ENCODE measurements around the gene FRRS1L. TPM values are rescaled to one million over a fixed set of nuclear protein-coding genes. Genes with fewer than 3 reads are reported as not detected.

FRRS1L gene
- total and polyA plus RNA-seq, 2 of the 13 experiments (the other 11 are each of a cell fraction or from before 2014, with no cell fraction given) = 0.02 to 0.03 TPM

DNA sequence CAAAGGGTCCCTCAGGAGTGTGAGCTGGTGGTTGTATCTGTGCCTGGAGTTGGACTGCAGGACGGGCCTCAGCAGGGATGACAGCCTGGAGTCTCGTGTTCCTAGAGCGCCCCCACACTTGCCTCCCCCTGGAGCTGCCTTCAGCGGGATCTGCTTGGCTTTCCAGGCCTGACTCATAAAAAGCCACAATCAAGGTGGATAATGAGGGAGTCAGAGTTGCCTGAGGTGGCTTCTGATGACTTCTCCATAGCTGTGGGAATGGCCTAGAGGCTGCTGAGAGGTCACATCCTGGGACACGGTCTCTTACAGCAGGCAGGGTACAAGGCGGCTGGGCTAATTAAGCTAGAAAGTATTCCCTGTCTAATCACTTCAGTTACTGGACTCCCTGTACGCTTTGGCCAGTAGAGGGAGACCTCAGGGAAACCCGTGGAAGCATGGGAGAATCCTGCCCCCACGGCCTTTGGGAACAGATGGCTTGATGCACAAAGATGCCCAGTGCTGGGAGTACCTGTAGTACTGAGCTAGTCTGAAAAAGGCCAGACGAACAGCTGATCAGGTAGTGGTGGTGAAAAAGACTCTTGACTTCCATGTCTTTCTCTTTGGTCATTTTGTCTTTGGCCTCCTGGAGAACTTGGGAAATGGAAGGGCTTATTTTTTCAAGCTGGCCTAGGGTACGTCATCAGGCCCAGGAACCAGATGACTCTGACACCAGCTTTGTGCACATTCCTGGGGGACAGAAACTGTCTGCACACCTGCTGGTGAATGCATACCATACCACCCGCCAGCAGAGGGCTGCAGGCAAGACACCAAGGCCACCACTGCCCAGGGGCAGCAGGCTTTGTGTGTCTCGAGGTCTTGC, 16.1 kb upstream of the FRRS1L start:
- H3K9me3 ChIP-seq (ENCODE audit: low read length) = no peaks in the 10 kb centered on the region
- H4K20me1 ChIP-seq (ENCODE audit: insufficient read depth, low read length) = no peaks in the 10 kb centered on the region
- H2AFZ ChIP-seq (ENCODE audit: low read length) = peak overlapping the region; percentile 78
- CTCF ChIA-PET (ENCODE audit: low intra/inter-chr PET ratio, low total read pairs) = interaction anchor here (0.9 to 2.8 kb wide), 4 partner anchors 85 to 218 kb away, joined by 3 to 14 read pairs (median 9); partner anchors contain the start of gene EPB41L4B
- in situ Hi-C loops (cut with HindIII; ENCODE audit: extremely low pct_ligation_motif_present, low pct_unique_long_range_greater_than_20kb) = loop anchor here (25.0 kb wide), 1 partner anchor 329 kb away; no protein-coding TSS in a partner anchor
- intact Hi-C loops (cut with micrococcal nuclease; ENCODE audit: unreplicated experiment) = loop anchor here (2.0 to 5.0 kb wide), 7 partner anchors 50 to 218 kb away; partner anchors contain the start of gene EPB41L4B
- DNase-seq (ENCODE audit: low spot score) (peak; percentile 81), ATAC-seq (peak; percentile 94), FAIRE-seq (peak; percentile 92)
- H3K79me2 ChIP-seq (ENCODE audit: insufficient read depth, low read length) = no peaks in the 10 kb centered on the region
- POLR2A ChIA-PET = interaction anchor here (0.8 to 1.5 kb wide), 10 partner anchors 64 to 163 kb away, joined by 3 to 5 read pairs (median 4); partner anchors contain the start of genes EPB41L4B and TMEM245
- peaks cover 44% of the 10 kb centered on the region for H3K4me1 ChIP-seq (ENCODE audit: insufficient read depth, low read length)
- peak overlapping the region; percentile 84 for H3K4me2 ChIP-seq (ENCODE audit: low read depth, low read length)
- WGBS (ENCODE audit: low lambda C conversion rate) = 2% methylated on average over 8 of the region's 13 CpGs
- H3K9ac ChIP-seq (ENCODE audit: insufficient read depth, low read depth, low read length) = peak overlapping the region; percentile 31
- H3K36me3 ChIP-seq (replicated peaks in 1 of 2; ENCODE audit: control insufficient read depth in 1 of 2, insufficient read depth in 2 of 2, low read length in 2 of 2) = no peaks in the 10 kb centered on the region
- peak overlapping the region; percentile 31 to 70 (median 51) for H3K4me3 ChIP-seq (replicated peaks in 1 of 3; ENCODE audit: insufficient read depth in 1 of 3, low read depth in 2 of 3, low read length in 3 of 3)
- peak overlapping the region; percentile 19 for H3K27ac ChIP-seq (ENCODE audit: extremely low read length, insufficient read depth, low read length)
- no TSS peak for BruUV-seq (replicated peaks)
- H3K27me3 ChIP-seq (ENCODE audit: control insufficient read depth in 1 of 2, insufficient read depth in 2 of 2, low read length in 2 of 2) = 0 out of 5 replicates have a peak, but pooled peaks cover 0 to 2% of the 10 kb centered on the region in 2 experiments
- TF ChIP-seq ZBTB20 (CRISPR knock-in tag; IDR thresholded peaks at IDR 0.05; ENCODE audit: borderline replicate concordance, low read depth) (no peak), HDAC1 (CRISPR knock-in tag; IDR thresholded peaks at IDR 0.05) (peak; percentile 69), ZNF788 (CRISPR knock-in tag; IDR thresholded peaks at IDR 0.05; ENCODE audit: borderline replicate concordance) (peak; percentile 10; the same call in 1 of the 2 replicates), ZFP90 (CRISPR knock-in tag; IDR thresholded peaks at IDR 0.05; ENCODE audit: borderline replicate concordance) (0 out of 2 replicates have a peak, but pooled peaks have one; percentile 17), HES4 (CRISPR knock-in tag; IDR thresholded peaks at IDR 0.05; ENCODE audit: borderline replicate concordance) (0 out of 2 replicates have a peak, but pooled peaks have one; percentile 46), HNF1B (CRISPR knock-in tag; IDR thresholded peaks at IDR 0.05) (peak; percentile 61; the same call in 1 of the 2 replicates), ZFP62 (CRISPR knock-in tag; IDR thresholded peaks at IDR 0.05) (no peak), ZNF543 (CRISPR knock-in tag; IDR thresholded peaks at IDR 0.05) (0 out of 2 replicates have a peak, but pooled peaks have one; percentile 27), FOXA1 (IDR thresholded peaks at IDR 0.05) (no peak), FOXA1 (CRISPR knock-in tag; IDR thresholded peaks at IDR 0.05) (peak; percentile 42; the same call in 1 of the 2 replicates), ZBTB38 (CRISPR knock-in tag; IDR thresholded peaks at IDR 0.05) (0 out of 2 replicates have a peak, but pooled peaks have one; percentile 4)
- TF ChIP-seq, protein P1, sequence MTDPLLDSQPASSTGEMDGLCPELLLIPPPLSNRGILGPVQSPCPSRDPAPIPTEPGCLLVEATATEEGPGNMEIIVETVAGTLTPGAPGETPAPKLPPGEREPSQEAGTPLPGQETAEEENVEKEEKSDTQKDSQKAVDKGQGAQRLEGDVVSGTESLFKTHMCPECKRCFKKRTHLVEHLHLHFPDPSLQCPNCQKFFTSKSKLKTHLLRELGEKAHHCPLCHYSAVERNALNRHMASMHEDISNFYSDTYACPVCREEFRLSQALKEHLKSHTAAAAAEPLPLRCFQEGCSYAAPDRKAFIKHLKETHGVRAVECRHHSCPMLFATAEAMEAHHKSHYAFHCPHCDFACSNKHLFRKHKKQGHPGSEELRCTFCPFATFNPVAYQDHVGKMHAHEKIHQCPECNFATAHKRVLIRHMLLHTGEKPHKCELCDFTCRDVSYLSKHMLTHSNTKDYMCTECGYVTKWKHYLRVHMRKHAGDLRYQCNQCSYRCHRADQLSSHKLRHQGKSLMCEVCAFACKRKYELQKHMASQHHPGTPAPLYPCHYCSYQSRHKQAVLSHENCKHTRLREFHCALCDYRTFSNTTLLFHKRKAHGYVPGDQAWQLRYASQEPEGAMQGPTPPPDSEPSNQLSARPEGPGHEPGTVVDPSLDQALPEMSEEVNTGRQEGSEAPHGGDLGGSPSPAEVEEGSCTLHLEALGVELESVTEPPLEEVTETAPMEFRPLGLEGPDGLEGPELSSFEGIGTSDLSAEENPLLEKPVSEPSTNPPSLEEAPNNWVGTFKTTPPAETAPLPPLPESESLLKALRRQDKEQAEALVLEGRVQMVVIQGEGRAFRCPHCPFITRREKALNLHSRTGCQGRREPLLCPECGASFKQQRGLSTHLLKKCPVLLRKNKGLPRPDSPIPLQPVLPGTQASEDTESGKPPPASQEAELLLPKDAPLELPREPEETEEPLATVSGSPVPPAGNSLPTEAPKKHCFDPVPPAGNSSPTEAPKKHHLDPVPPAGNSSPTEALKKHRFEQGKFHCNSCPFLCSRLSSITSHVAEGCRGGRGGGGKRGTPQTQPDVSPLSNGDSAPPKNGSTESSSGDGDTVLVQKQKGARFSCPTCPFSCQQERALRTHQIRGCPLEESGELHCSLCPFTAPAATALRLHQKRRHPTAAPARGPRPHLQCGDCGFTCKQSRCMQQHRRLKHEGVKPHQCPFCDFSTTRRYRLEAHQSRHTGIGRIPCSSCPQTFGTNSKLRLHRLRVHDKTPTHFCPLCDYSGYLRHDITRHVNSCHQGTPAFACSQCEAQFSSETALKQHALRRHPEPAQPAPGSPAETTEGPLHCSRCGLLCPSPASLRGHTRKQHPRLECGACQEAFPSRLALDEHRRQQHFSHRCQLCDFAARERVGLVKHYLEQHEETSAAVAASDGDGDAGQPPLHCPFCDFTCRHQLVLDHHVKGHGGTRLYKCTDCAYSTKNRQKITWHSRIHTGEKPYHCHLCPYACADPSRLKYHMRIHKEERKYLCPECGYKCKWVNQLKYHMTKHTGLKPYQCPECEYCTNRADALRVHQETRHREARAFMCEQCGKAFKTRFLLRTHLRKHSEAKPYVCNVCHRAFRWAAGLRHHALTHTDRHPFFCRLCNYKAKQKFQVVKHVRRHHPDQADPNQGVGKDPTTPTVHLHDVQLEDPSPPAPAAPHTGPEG (CRISPR knock-in tag; IDR thresholded peaks at IDR 0.05) = 0 out of 2 replicates have a peak, but pooled peaks have one; percentile 74
- TF ChIP-seq, protein P2, sequence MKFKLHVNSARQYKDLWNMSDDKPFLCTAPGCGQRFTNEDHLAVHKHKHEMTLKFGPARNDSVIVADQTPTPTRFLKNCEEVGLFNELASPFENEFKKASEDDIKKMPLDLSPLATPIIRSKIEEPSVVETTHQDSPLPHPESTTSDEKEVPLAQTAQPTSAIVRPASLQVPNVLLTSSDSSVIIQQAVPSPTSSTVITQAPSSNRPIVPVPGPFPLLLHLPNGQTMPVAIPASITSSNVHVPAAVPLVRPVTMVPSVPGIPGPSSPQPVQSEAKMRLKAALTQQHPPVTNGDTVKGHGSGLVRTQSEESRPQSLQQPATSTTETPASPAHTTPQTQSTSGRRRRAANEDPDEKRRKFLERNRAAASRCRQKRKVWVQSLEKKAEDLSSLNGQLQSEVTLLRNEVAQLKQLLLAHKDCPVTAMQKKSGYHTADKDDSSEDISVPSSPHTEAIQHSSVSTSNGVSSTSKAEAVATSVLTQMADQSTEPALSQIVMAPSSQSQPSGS (CRISPR knock-in tag; IDR thresholded peaks at IDR 0.05) = peak; percentile 80

Measured in HepG2 (cell line).